Measurements from ENCODE around the gene CACNA1D.

DNA sequence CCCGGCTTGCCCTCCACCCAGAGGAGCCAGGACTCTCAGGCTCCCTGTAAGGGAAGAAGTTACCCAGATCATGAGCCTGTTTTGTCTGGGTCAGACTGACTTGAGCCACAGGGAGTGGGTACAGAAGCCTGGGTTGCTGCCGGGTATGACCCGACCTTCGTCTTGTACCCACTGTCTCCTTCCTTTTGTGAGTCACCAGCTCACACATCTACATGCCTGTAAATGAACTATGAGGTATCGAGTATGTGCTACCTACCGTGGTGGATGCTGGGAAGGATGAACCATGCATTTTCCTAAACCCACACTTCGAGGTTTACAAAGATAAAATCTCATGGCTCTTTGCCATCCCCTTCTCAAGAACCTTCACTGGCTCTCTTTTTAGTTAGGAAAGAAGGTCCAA, 56.9 kb downstream of the CACNA1D start:
- TF ChIP-seq, protein P1, sequence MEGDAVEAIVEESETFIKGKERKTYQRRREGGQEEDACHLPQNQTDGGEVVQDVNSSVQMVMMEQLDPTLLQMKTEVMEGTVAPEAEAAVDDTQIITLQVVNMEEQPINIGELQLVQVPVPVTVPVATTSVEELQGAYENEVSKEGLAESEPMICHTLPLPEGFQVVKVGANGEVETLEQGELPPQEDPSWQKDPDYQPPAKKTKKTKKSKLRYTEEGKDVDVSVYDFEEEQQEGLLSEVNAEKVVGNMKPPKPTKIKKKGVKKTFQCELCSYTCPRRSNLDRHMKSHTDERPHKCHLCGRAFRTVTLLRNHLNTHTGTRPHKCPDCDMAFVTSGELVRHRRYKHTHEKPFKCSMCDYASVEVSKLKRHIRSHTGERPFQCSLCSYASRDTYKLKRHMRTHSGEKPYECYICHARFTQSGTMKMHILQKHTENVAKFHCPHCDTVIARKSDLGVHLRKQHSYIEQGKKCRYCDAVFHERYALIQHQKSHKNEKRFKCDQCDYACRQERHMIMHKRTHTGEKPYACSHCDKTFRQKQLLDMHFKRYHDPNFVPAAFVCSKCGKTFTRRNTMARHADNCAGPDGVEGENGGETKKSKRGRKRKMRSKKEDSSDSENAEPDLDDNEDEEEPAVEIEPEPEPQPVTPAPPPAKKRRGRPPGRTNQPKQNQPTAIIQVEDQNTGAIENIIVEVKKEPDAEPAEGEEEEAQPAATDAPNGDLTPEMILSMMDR (IDR thresholded peaks at IDR 0.05; ENCODE audit: low read depth, low read length) = no peak
- no peak for TF ChIP-seq EZH2phosphoT487 (IDR thresholded peaks at IDR 0.05; ENCODE audit: low read depth)

All from OCI-LY3 (cell line).